Measurements from ENCODE around the gene POLH. TPM values are rescaled to one million over a fixed set of nuclear protein-coding genes. Genes with fewer than 3 reads are reported as not detected.
"Not testable (repeated sequence)": the region's sequence is repeated elsewhere in the genome, so short reads cannot be mapped to it uniquely, and the experiment has no call there.

POLH gene
- total RNA-seq, 1 donor from 2014 or later: 21.2 TPM

GRCh38 chr6:43658161-43658560 lies 82.2 kb downstream of the POLH start:
- Mint-ChIP-seq H3K27me3 (ENCODE audit: low read depth) (peaks cover 1% of the 10 kb centered on the region), H3K4me1 (ENCODE audit: low read depth) (no peaks in the 10 kb centered on the region), H3K27ac (ENCODE audit: unreplicated experiment) (no peak overlapping the region), H3K4me3 (ENCODE audit: unreplicated experiment) (no peak overlapping the region), H3K9me3 (ENCODE audit: low read depth) (peaks cover 9% of the 10 kb centered on the region), H3K36me3 (ENCODE audit: low read depth) (no peaks in the 10 kb centered on the region)
- DNase-seq (ENCODE audit: low spot score): no peak
- TF ChIP-seq, protein P1, sequence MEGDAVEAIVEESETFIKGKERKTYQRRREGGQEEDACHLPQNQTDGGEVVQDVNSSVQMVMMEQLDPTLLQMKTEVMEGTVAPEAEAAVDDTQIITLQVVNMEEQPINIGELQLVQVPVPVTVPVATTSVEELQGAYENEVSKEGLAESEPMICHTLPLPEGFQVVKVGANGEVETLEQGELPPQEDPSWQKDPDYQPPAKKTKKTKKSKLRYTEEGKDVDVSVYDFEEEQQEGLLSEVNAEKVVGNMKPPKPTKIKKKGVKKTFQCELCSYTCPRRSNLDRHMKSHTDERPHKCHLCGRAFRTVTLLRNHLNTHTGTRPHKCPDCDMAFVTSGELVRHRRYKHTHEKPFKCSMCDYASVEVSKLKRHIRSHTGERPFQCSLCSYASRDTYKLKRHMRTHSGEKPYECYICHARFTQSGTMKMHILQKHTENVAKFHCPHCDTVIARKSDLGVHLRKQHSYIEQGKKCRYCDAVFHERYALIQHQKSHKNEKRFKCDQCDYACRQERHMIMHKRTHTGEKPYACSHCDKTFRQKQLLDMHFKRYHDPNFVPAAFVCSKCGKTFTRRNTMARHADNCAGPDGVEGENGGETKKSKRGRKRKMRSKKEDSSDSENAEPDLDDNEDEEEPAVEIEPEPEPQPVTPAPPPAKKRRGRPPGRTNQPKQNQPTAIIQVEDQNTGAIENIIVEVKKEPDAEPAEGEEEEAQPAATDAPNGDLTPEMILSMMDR (IDR thresholded peaks at IDR 0.05): no peak

GRCh38 chr6:43662948-43663347 lies 87.0 kb downstream of the POLH start:
- not testable (repeated sequence) for H3K27ac Mint-ChIP-seq (ENCODE audit: unreplicated experiment); H3K36me3 Mint-ChIP-seq (ENCODE audit: low read depth); H3K9me3 Mint-ChIP-seq (ENCODE audit: low read depth); DNase-seq (ENCODE audit: low spot score); H3K4me3 Mint-ChIP-seq (ENCODE audit: unreplicated experiment); H3K27me3 Mint-ChIP-seq (ENCODE audit: low read depth); H3K4me1 Mint-ChIP-seq (ENCODE audit: low read depth)

Other genes starting within 250 kb of the POLH start
- gene ZNF318, start 206.5 kb upstream of the POLH start, total RNA-seq: 18.7 to 23.6 TPM (median 19.8 TPM) in 3 replicates
- gene ABCC10, start 148.6 kb upstream of the POLH start, total RNA-seq: 42.5 to 43.2 TPM (median 43.1 TPM) in 3 replicates
- gene DLK2, start 120.6 kb upstream of the POLH start, total RNA-seq: 0.29 to 1.3 TPM (median 1.1 TPM) in 3 replicates
- 27.7 to 35.3 TPM (median 31.0 TPM) in 3 replicates for gene TJAP1, start 98.6 kb upstream of the POLH start, total RNA-seq
- 0.24 to 0.62 TPM (median 0.49 TPM) in 3 replicates for gene LRRC73, start 65.8 kb upstream of the POLH start, total RNA-seq
- gene YIPF3, start 59.3 kb upstream of the POLH start, total RNA-seq: 131 to 142 TPM (median 133 TPM) in 3 replicates
- gene POLR1C, start 59.1 kb upstream of the POLH start, total RNA-seq: 19.3 to 28.2 TPM (median 20.1 TPM) in 3 replicates
- 32.4 to 42.7 TPM (median 38.7 TPM) in 3 replicates for gene XPO5, start 147 bp upstream of the POLH start, total RNA-seq
- 49.5 to 131 TPM (median 126 TPM) in 3 replicates for gene GTPBP2, start 53.1 kb downstream of the POLH start, total RNA-seq
- gene MAD2L1BP, start 59.7 kb downstream of the POLH start, total RNA-seq: 14.3 to 24.9 TPM (median 22.8 TPM) in 3 replicates
- gene RSPH9, start 68.9 kb downstream of the POLH start, total RNA-seq: 0.22 to 0.38 TPM (median 0.22 TPM) in 3 replicates
- 26.3 to 27.4 TPM (median 26.8 TPM) in 3 replicates for gene MRPS18A, start 111.6 kb downstream of the POLH start, total RNA-seq
- gene VEGFA, start 194.0 kb downstream of the POLH start, total RNA-seq: 24.8 to 139 TPM (median 137 TPM) in 3 replicates